Activated CD8-positive, alpha-beta memory T cell treated with anti-CD3 and anti-CD28 coated beads, Interleukin-2, amount 50 U/mL, for 48 hours (primary cell): ENCODE results near the gene NR2F2.
"Not testable (repeated sequence)": the region's sequence is repeated elsewhere in the genome, so short reads cannot be mapped to it uniquely, and the experiment has no call there.

ENCODE experiments used
- DNase-seq: peaks from one replicate; pipeline ENCODE4 v3.0.0-alpha.2; 2020

Gene NR2F2

DNA sequence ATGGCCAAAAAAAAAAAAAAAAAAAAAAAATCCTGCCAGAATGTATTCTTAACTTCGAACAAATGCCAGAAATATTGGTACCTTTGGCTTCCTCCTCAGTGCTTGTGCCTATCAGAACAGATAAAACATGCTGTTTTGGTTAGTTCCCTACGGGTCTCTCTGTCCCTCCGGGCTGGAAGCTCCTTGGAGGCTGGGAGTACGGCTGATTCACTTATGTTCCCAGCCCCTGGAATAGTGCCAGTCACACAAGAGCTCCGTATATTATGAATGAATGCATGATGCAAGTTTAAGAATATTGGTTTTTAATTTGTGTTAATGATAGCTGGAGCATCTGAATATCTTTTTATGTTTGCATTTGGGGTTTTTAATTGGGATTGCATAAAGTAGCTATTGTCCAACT lies 44.0 kb downstream of the NR2F2 start:
- no peak for DNase-seq

DNA sequence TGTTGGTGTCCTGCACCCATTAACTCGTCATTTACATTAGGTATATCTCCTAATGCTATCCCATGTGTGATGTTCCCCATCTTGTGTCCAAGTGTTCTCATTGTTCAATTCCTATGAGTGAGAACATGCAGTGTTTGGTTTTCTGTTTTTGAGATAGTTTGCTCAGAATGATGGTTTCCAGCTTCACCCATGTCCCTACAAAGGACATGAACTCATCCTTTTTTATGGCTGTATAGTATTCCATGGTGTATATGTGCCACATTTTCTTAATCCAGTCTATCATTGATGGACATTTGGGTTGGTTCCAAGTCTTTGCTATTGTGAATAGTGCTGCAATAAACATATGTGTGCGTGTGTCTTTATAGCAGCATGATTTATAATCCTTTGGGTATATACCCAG lies 49.1 kb downstream of the NR2F2 start:
- not testable (repeated sequence) for DNase-seq

DNA sequence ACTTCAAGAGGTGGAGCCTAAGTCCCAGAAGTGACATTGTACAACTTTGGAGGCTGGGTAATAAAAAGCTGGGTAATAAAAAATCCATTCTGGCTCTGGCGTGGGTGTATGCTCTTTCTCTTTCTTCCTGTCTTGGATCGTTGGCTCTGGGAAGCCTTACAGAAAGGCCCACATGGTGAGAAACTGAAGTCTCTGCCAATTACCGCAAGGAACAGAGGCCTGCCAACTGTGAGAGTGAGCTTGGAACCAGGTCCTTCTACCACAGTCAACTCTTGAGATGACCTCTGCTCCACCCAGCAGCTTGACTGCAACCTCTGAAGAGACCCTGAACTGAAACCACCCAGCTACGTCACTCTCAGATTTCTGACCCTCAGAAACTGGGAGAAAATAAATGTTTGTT lies 51.0 kb downstream of the NR2F2 start:
- DNase-seq: no peak

DNA sequence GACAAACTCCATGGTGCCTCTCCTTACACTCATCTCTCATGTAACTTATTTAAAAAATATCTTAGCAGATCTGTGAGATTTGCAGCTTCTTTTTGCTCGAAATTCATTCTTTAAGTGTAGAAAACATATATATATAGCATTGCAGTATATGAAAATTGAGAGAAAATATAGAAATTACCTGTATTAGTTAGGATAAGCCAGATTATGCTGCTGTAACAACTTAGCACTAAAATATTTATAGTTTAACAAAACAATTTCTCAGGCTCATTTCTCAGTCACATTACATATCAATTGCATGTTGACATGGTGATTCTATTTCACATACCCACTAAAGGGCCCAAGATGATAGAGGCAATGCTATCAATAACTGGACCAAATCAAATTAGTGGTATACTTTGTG lies 54.7 kb downstream of the NR2F2 start:
- no peak for DNase-seq

DNA sequence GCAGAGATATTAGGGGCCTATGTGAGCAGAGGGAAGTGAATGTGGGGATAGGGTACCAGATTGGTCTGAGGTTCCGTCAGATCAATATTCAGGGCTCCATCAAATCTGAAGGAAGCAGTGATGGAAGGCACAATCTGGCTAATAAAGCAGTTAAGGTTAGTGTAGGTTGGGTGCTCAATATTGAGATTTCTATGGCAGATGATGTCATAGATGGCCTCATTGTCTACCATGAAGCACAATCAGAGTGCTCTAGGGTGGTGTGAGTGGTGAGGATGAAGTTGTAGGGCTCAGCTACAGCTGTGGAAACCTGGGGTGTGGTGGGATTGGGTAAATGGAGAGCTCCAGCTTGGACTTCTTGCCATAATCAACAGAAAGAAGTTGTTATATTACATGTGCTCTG lies 58.2 kb downstream of the NR2F2 start:
- DNase-seq: no peak
